Suppressor macrophage treated with lipopolysaccharide for 4 hours (primary cell): ENCODE results near the gene TTYH3.
"Not testable (repeated sequence)": the region's sequence is repeated elsewhere in the genome, so short reads cannot be mapped to it uniquely, and the experiment has no call there.

Experiments
- DNase-seq: peaks from one replicate; pipeline ENCODE4 v3.0.0-alpha.2; 2020

Gene TTYH3, protein sequence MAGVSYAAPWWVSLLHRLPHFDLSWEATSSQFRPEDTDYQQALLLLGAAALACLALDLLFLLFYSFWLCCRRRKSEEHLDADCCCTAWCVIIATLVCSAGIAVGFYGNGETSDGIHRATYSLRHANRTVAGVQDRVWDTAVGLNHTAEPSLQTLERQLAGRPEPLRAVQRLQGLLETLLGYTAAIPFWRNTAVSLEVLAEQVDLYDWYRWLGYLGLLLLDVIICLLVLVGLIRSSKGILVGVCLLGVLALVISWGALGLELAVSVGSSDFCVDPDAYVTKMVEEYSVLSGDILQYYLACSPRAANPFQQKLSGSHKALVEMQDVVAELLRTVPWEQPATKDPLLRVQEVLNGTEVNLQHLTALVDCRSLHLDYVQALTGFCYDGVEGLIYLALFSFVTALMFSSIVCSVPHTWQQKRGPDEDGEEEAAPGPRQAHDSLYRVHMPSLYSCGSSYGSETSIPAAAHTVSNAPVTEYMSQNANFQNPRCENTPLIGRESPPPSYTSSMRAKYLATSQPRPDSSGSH

DNA sequence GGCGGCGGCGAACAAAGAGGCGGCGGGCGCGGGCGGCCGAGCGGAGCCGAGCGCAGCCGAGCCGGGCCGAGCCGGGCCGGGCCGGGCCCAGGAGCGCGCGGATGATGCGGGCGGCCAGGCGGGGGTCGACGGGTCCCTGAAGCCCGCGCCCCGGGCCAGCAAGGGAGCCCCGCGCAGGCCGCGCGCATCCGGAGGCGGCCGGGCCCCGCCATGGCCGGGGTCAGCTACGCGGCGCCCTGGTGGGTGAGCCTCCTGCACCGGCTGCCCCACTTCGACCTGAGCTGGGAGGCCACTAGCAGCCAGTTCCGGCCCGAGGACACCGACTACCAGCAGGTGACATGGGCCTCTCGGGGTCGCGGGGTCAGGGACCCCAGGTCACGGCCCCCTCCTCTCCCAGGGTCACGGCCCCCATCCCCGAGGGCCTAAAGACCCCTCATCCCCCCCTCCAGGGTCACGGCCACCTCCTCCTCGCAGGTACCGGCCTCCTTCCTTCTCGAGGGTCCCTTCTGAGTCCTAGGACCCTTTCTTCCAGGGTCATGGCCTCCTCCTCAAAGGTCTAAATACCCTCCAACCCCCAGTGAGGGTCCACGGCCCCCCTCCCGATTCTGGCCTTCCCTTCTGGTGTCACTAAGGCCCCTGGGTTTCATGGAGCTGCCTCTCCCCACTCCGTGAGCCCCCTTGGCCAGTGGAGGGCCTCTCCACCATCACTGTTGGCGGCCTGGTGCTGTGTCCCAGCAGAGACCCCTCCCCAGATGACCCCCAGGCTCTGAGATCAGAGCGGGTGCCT, at the start of gene TTYH3:
Gene TTYH3 (plus strand): TSS at position 41 of the 787 bp plus-strand sequence. CDS start 170 bp downstream, at position 211.
- no peak for DNase-seq

DNA sequence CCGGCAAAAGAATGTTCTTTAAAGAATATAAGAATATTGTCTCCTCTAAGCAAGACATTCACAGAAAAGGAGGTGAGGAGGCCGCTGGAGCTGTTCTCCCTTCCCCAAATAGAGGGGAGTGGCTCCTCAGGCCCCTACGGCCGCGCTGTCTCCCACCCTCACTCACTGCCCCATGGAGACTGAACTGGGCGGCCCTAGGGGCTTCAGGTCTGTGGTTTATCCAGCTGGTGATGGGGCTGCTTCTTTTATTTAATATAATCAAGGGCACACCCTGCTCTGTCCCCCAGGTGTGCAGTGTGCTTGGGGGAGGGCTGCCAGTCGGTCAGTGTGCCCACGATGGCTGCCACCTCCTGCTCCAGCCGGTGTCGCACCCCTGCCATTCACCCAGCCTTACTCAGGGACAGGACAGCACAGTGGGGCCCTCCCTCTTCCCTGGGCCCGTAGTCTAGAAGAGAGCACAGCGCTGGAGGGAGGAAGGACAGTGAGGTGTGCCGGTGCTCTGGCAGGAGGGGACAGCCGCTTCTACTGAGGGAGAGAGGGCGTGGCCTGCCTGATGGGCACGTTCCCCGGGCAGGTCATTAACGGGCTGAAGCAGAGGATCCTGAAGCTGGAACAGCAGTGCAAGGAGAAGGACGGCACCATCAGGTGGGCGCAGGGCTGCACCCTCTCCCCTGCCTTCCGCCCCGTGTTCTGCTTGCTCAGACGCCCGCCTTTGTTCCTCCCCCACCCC, 49.6 kb upstream of the TTYH3 start:
- no peak for DNase-seq

DNA sequence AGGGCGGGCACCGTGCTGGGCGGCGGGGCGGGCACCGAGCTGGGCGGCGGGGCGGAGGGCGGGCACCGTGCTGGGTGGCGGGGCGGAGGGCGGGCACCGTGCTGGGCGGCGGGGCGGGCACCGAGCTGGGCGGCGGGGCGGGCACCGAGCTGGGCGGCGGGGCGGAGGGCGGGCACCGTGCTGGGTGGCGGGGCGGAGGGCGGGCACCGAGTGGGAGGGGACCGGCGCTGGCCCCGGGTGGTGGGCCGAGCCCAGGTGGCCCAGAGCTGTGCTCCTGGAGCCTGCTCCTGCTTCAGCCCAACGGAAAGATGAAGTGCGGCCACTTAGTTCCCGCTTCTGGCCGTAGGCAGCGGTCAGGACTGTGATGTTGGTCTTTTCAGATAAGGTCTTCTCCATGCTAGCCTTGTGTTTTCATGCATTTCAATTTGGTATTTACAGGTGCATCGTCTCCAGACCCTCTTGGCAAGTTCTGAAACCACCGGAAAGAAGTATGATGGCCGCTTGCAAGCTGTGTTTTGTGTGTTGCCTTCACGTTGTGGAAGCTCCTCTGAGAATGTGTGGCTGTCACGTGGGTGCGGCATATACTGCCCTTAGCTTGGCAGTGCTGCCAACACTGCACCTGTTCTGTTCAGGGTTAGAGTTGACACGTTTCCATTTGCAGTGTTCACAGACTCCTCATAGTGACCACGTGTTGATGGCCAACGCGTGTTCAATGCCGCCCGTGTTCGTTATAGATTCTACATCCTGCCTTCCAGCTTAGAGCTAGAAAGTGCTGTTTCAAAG, 47.8 kb upstream of the TTYH3 start:
- DNase-seq = no peak

DNA sequence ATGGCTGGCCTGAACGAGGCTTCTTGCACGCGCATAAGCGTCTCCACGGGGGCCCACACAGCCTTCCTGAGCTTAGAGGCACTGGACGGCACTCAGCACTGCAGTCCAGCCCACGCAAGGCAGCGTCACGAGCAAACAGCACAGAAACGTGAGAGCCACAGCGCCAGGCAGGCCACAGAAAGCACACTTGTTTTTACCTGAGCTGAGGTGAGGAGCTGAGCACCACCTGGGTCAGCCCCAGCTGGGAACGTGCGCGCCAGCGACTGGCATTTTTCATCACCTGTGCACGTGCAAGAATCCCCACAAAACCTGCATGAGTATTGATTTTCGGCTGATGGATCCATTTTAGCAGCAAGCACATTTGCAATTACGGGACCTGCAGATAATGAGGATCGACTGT, 46.3 kb upstream of the TTYH3 start:
- no peak for DNase-seq

DNA sequence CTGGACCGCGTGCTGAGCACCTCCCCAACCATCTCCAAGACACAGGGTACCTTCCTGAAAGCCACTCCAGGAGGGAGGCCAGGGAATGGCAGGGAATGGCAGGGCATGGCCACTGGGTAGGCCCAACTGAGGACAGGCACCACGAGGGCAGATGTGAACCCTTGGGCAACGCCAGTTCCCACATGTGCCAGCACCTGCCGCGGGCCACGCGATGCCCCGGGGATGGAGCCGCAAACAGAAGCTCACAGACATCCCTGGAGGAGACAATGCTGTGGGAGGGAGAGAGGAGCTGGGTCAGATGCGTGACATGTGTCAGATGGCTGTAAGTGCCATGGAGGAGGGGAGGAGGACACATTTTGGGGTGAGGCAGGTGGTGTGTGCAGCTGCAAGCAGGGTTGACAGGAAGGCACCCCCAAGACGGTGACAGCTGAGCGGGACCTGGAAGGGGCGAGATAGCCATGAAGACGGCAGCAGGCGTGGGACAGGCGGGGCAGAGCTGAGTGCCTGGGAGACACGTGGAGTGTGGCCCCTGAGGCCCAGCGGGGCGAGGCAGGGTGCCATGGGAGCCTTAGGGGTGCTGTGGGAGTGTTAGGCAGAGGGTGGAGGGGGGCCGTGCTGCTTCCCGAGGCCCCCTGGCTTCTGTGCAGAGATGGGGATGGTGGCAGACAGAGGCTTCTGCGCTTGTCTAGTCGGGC, 45.3 kb upstream of the TTYH3 start:
- DNase-seq = no peak

DNA sequence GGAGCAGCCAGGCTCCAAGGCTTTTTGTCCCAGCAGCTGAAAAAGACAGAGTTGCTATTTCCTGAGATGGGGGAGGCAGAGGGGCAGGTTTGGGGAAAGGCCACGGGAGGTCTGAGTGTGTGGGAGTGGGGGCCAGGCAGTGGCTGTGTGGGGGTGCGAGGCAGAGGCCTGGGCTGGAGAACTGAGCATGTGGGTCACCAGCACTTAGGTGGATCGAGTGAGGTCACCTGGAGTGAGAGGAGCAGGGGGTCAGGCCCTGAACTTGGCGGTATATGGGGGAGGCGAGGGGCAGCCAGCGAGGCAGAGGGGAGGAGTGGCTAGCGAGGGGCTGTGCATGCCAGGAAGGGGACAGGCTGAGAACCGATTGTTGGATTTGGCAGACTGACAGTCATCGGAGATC, 44.7 kb upstream of the TTYH3 start:
- DNase-seq = no peak

DNA sequence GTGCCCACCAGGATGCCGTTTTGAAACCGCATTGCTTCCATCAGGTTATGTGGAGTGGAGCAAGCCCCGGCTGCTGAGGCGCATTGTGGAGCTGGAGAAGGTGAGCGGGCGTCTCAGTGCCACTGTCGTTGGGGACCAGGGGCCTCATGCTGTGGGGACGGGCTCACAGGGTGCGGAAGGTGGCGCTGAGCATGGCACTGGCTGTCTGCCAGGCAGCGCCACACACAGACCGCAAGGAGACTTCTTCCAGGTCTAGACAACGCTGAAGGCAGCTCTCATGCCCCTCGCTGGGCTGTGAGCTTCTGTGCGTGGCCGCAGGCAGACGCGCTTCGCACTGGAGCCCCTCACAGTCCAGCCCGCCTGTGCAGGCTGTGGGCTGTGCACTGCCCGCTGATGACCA, 44.0 kb upstream of the TTYH3 start:
- no peak for DNase-seq

DNA sequence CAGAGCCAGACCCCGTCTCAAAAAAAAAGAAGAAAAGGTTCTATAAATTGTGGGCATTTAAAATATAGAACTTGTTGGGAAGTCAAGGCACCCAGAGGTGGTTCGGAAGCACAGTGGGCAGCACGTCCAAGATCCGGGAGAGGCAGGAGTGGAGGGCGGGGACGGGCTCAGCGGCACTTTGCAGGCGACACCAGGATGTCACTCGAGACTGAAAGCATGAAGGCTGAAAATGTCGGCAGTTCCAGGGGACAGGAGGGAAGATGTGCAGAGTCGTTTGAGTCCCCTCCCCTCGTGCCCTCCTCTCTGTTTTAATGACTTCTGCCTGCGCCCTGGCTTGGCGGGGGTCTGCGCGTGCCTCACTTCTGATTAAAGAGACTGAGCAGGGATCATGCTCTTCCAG, 42.4 kb upstream of the TTYH3 start:
- DNase-seq = no peak

DNA sequence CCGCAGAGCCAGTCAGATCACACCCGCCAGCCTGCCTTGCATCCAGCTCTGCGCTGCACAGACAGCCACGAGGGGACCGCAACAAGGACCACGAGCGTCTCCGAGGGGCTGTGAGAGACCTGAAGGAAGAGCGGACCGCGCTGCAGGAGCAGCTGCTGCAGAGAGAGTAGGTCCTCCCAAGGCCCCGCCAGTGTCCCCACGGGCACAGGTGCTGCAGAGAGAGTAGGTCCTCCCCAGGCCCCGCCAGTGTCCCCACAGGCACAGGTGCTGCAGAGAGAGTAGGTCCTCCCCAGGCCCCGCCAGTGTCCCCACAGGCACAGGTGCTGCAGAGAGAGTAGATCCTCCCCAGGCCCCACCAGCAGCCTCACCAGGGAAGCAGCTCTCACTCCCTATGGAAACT, 41.8 kb upstream of the TTYH3 start:
- not testable (repeated sequence) for DNase-seq

DNA sequence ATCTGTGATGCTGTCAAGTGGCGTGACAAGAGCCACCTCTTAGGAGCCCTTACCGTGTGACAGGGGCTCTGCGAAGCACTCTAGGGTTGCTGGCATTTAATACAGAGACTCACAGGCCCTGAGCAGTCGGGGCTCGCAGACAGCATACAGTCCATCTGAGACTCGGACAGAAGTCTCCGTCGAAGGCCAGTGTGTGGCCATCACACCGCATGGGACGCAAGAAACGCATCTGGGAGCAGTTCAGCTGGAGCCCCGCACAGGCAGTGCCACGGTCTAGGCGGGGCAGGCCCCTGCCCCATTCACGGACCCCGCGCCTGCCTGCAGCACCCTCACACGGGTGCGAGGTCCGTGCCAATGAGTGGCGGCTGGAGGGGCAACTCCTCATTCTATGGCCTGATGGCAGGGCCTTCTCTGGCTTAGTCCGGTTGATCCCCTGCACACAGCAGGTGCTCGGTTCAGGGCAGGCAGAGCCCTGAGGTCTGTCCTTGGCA, 39.4 kb upstream of the TTYH3 start:
- DNase-seq = no peak

DNA sequence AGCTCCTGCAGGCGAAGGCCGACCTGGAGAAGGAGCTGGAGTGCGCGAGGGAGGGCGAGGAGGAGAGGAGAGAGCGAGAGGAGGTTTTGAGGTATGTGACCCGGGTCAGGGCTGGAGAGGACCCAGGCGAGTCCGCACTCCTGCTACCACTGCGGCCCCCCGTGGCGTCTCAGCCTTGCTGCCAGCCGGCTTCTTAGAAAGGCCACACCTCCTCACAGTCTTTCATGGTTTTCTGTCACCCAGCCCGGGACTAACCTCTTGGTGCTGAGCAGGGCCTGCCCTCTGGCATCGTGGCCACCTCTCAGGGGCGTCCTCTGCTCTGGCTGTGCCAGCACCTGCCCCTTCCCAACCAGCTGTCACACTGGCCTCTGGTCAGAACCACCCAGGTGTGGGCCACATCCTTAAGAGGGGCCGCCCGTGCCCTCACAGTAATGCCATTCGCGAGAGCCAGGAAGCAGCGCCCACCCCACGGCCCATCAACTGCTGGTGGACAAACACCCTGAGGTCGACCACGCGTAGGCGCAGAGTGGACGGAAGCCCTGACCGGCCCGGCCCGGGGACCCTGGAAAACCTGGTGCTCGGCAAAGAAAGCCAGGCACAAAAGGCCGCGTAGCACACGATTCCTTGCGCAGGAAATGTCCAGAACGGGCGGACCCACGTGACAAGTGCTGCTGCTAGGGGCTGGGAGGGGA, 38.6 kb upstream of the TTYH3 start:
- no peak for DNase-seq

DNA sequence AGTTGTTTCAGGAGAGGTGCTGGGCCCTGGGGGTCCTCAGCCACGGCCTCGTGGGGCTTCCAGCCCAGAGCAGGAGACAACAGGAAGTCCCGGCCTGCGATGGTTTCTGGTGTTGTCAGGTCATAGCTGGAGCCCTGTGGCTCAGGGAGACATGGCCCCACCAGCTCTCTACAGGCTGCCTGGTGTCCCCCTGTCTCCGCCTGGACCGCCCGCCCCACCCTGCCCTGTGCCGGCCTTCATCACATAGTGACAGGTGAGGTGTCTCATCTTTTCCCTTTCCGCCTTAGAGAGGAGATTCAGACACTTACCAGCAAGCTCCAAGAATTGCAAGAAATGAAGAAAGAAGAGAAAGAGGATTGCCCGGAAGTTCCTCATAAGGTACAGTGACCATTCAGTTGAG, 37.2 kb upstream of the TTYH3 start:
- no peak for DNase-seq

DNA sequence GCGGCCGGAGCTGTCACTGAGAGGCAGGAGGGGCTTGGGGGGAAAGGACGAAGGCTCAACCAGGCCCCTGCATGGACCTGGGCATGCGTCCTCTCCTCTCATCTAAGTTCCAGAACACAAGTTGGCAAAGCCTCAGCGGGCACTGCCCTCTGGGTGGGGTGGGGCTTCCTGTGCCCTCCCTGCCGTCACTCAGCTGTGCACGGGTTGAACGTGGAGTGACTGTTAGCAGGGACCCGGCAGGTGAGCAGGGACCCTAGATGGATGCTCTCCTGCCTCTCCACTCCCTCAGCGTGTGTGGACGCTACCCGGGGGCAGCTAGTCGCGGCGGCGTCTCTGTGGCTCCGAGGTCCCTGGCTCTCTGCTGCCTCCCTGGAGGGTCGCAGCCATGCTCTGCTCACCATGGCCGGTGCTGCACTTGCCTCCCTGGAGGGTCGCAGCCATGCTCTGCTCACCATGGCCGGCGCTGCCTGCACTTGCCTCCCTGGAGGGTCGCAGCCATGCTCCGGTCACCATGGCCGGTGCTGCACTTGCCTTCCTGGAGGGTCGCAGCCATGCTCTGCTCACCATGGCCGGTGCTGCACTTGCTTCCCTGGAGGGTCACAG, 36.4 kb upstream of the TTYH3 start:
- DNase-seq = no peak

DNA sequence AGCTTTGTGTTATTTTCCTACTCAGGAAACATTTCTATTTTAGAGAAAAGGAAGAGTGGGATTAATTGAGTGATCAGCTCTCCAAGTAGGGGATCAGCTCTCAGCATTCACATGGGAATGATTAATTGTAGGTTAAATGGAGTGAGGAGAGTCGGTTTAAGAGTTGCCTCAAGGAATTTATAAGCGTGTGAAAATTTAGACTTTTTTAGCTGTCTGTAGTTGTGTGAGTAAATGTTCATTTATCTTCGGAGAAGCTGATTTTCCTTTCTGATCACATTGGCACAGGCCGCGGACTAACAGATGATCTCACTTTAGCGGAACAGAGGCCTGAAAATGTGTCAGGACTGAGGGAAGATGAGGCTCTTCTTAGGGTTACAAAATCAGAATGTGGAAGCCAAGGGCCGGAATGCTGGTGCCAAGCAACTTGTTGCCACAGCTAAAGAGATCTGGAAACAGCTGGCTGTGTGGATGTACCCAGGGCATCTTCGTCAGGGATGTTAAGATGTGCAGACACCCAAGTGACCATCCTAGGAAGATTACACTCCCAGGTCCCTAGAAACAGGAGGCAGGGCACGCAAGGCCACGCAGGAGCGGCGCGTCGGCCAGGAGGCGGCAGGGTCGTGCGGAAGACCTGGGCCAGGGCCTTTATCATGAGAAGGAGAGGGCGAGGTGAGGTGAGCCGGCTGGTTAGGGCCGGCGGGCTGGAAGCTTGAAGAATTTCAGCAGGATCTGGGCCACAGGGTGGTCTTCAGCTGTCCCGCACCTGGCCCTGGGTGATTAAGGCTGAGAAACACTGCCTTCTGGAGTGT, 35.1 kb upstream of the TTYH3 start:
- DNase-seq = no peak

DNA sequence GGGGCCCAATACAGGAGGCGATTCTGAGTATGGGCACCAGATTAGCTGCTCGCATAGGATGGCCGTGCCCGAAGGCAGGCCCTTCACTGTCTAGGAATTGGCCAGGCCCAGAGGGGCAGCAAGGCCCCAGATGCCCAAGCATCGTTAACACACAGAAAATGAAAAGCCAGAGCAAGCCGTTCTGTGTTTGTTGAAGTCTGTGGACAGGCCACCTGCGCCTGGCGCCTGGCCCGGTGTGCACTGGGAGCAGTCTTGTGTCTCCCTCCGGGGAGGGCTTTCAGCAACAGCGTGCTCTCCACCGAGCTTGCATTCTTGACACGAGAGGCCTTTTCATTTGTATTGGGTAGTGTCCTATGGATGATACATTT, 34.5 kb upstream of the TTYH3 start:
- no peak for DNase-seq

DNA sequence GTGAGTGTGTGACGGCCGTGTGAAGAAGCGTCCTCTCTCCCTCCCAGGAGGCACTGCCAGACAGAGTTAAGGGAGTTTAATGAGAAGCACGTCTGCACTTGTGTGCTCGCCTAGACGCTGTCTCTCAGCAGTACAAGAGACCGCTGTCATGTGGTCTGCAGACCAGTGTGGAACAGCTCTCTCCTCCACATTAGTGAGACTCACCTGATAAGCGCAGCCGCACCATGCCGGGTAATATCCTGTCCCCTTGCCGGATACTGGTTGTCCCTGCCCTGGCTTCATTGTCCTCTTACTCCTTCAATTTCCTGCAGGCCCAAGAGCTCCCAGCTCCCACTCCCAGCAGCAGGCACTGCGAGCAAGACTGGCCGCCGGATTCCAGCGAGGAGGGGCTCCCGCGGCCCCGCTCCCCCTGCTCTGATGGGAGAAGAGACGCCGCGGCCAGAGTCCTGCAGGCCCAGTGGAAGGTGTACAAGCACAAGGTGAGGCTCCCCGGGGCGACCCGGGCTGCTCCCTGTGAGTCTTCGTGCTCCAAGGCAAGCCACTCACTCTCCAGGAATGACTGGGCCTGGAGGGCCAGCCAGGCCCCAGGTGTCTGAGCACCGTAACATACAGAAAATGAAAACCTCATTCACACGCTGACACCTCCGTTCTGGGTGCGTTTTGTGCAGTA, 33.5 kb upstream of the TTYH3 start:
- no peak for DNase-seq

DNA sequence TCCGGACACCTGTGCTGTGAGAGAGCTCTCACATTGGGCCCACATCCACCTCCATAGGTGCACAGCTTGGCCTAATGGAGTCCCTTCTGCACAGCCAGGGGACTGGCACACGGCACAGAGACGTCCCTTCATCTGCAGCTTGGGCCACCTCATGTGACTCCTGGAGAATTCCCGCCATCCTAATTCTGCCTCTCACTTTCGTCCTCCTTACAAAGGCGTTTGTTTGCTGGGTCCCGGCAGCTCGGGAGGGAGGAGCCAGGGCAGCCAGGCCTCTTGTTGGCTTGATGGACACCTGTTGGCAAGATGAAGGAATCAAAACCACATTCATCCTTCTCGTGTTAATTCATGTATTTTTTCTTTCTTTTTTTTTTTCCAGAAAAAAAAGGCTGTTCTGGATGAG, 30.7 kb upstream of the TTYH3 start:
- DNase-seq = no peak

DNA sequence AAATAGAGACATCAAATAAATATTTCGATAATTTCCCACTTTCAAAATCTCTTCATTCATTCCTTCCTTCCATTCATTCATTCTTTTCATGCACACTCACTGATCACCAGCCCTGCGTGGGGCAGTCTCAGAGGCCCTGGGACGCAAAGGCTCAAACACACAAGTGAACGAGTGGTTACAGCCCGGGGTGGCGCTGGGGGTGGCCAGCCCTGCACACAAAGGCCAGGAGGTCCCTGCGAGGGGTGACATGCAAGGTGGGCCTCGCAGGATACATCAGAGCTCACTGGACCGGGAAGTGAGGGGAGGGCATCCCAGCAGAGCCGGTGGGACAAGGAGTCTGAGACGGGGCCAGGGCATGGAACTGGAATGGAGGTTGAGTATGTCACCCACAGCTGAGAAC, 29.9 kb upstream of the TTYH3 start:
- no peak for DNase-seq

DNA sequence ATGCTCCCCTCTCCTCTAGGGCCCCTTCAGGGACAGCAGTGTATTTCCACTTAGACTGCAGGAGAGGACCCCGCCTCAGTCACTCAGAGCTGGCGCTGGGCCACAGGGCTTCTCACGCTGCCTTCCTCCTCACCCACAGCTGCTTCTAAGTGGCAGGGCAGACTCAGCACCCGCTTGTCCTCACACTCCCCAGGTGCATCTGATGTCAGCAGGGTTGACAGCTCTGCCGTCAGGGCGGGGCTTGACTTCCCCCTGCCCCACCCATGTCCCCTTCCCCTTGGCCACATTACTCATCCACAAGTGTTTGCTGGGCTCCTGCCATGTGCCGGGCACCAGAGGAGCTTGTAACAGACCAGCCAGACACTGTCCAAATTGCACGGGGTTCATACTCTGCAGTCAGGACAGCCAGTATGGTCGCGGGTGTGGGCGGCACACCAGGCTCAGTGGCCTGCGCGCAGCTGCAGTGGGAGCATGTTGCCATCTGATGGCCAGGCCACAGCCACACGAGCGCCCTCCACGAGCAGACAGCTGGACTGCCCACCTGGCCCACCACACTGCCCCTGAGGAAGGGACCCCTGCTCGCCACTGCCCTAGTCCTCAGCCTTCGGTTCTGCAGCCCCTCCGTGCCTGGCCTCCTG, 29.3 kb upstream of the TTYH3 start:
- DNase-seq = no peak
